Tibial nerve (tissue), 3 donors: Measurements from ENCODE around the gene ADAT2.

Experiments
- CTCF ChIP-seq, 5 experiments: fragments of 200-600 bp in 3 of 5; fragments of 450-650 bp in 2 of 5; sonication (generic) in 3 of 5; IDR thresholded peaks; one replicate each; pipeline ENCODE4 v1.5.1; 2016 to 2019; ENCODE audit warnings: antibody characterized with exemption in 5 of 5, mild to moderate bottlenecking in 3 of 5, moderate library complexity in 2 of 5
- POLR2A ChIP-seq, 2 donors: fragments of 450-650 bp; IDR thresholded peaks; one replicate each; pipeline ENCODE4 v1.6.1; 2017; ENCODE audit warnings: antibody characterized with exemption in 2 of 2, mild to moderate bottlenecking in 2 of 2, moderate library complexity in 2 of 2

- TF ChIP-seq CTCF (IDR thresholded peaks at IDR 0.05) (no peak), POLR2A (IDR thresholded peaks at IDR 0.05) (no peak)
These were observed 17.9 kb downstream of the ADAT2 start for GRCh38 chr6:143432588-143432987.
